Measurements from ENCODE around the gene SLCO4C1.

SLCO4C1 gene

GRCh38 chr5:102241809-102242421 lies 54.2 kb downstream of the SLCO4C1 start:
- no peak for DNase-seq (ENCODE audit: low spot score)
- in situ Hi-C loops (cut with MboI; ENCODE audit: low pct_unique_long_range_greater_than_20kb, low sequenced_read_pairs, unreplicated experiment), result no loop called here

GRCh38 chr5:102231693-102232619 lies 64.1 kb downstream of the SLCO4C1 start:
- peak; percentile 10 for DNase-seq (ENCODE audit: low spot score)
- in situ Hi-C loops (cut with MboI; ENCODE audit: low pct_unique_long_range_greater_than_20kb, low sequenced_read_pairs, unreplicated experiment), result no loop called here

More at GRCh38 chr5:102241809-102242421, 54.2 kb downstream of the SLCO4C1 start:
- no peak for TF ChIP-seq CTCF (IDR thresholded peaks at IDR 0.05; ENCODE audit: extremely low read depth, insufficient read depth, missing control alignments)

GRCh38 chr5:102229685-102230084 lies 66.4 kb downstream of the SLCO4C1 start:
- no peak for TF ChIP-seq CTCF (IDR thresholded peaks at IDR 0.05; ENCODE audit: extremely low read depth, insufficient read depth, missing control alignments)
- in situ Hi-C loops (cut with MboI; ENCODE audit: low pct_unique_long_range_greater_than_20kb, low sequenced_read_pairs, unreplicated experiment), result no loop called here
- DNase-seq (ENCODE audit: low spot score), result no peak

More at GRCh38 chr5:102231693-102232619, 64.1 kb downstream of the SLCO4C1 start:
- TF ChIP-seq CTCF (IDR thresholded peaks at IDR 0.05; ENCODE audit: extremely low read depth, insufficient read depth, missing control alignments), result no peak

- TF ChIP-seq CTCF (IDR thresholded peaks at IDR 0.05; ENCODE audit: extremely low read depth, insufficient read depth, missing control alignments), result no peak
- in situ Hi-C loops (cut with MboI; ENCODE audit: low pct_unique_long_range_greater_than_20kb, low sequenced_read_pairs, unreplicated experiment), result no loop called here
- DNase-seq (ENCODE audit: low spot score), result no peak
These were observed 69.8 kb downstream of the SLCO4C1 start for GRCh38 chr5:102226321-102226720.

GRCh38 chr5:102223542-102224477 lies 72.3 kb downstream of the SLCO4C1 start:
- DNase-seq (ENCODE audit: low spot score), result peak; percentile 11
- TF ChIP-seq CTCF (IDR thresholded peaks at IDR 0.05; ENCODE audit: extremely low read depth, insufficient read depth, missing control alignments), result peak; percentile 60
- in situ Hi-C loops (cut with MboI; ENCODE audit: low pct_unique_long_range_greater_than_20kb, low sequenced_read_pairs, unreplicated experiment), result no loop called here

GRCh38 chr5:102222772-102223171 lies 73.3 kb downstream of the SLCO4C1 start:
- no peak for TF ChIP-seq CTCF (IDR thresholded peaks at IDR 0.05; ENCODE audit: extremely low read depth, insufficient read depth, missing control alignments)
- no peak for DNase-seq (ENCODE audit: low spot score)
- in situ Hi-C loops (cut with MboI; ENCODE audit: low pct_unique_long_range_greater_than_20kb, low sequenced_read_pairs, unreplicated experiment), result no loop called here
